ENCODE measurements around the gene SLC25A38. TPM values are rescaled to one million over a fixed set of nuclear protein-coding genes. Genes with fewer than 3 reads are reported as not detected.

Gene SLC25A38
- total RNA-seq, 2 donors from 2014 or later, result 17.5 to 28.8 TPM

- H3K4me3 ChIP-seq, result no peak overlapping the region
- no peak for DNase-seq
- H3K36me3 ChIP-seq (replicated peaks in 1 of 2; ENCODE audit: insufficient read depth in 1 of 2, low read depth in 2 of 2), result peaks cover 0 to 5% of the 10 kb centered on the region in 2 donors
- H3K27ac ChIP-seq, result no peak overlapping the region
- no peaks in the 10 kb centered on the region for H3K9me3 ChIP-seq
- ATAC-seq, result no peak
- 70 to 71% methylated on average over 5 of the region's 5 CpGs for WGBS, 2 donors
- intact Hi-C loops (cut with DNase I), result no loop called here
- no peaks in the 10 kb centered on the region for H3K27me3 ChIP-seq
- TF ChIP-seq POLR2A (IDR thresholded peaks at IDR 0.05), result no peak
- TF ChIP-seq, protein P1, sequence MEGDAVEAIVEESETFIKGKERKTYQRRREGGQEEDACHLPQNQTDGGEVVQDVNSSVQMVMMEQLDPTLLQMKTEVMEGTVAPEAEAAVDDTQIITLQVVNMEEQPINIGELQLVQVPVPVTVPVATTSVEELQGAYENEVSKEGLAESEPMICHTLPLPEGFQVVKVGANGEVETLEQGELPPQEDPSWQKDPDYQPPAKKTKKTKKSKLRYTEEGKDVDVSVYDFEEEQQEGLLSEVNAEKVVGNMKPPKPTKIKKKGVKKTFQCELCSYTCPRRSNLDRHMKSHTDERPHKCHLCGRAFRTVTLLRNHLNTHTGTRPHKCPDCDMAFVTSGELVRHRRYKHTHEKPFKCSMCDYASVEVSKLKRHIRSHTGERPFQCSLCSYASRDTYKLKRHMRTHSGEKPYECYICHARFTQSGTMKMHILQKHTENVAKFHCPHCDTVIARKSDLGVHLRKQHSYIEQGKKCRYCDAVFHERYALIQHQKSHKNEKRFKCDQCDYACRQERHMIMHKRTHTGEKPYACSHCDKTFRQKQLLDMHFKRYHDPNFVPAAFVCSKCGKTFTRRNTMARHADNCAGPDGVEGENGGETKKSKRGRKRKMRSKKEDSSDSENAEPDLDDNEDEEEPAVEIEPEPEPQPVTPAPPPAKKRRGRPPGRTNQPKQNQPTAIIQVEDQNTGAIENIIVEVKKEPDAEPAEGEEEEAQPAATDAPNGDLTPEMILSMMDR (IDR thresholded peaks at IDR 0.05), result no peak
- peaks cover 51% of the 10 kb centered on the region for H3K4me1 ChIP-seq
Measured at GRCh38 chr3:39386318-39386717, 3.1 kb downstream of the SLC25A38 start.

- intact Hi-C loops (cut with DNase I), result no loop called here
- WGBS, 2 donors, result 55 to 60% methylated on average over 1 of the region's 1 CpG
Measured at GRCh38 chr3:39387411-39387975, 4.3 kb downstream of the SLC25A38 start.

DNA sequence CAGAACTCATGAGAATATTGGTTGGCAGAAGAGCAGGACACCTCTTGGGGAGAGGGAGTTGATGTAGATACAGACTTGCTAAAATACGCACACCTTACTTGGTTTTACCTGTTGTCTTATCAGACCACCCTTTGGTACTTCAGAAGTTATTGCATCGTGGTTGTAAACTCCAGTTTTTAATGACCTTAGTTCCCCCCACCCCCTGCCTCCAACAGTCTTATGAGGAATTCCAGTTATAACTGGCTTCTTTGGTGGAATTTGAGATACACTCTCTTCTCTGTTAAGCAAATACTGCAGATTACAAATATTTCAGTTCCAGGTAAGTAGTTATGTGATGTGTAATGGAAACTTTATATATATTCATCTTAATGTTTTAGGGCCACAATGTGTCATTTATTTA is 5.0 kb downstream of the SLC25A38 start:
- DNase-seq (no peak), ATAC-seq (no peak)
- no peaks in the 10 kb centered on the region for H3K27me3 ChIP-seq
- H3K9me3 ChIP-seq, result no peaks in the 10 kb centered on the region
- H3K4me1 ChIP-seq, result peaks cover 35% of the 10 kb centered on the region
- WGBS, 2 donors, result 65 to 72% methylated on average over 2 of the region's 2 CpGs
- TF ChIP-seq POLR2A (IDR thresholded peaks at IDR 0.05), result no peak
- TF ChIP-seq, protein P1 (IDR thresholded peaks at IDR 0.05), result no peak
- H3K27ac ChIP-seq, result no peak overlapping the region
- intact Hi-C loops (cut with DNase I), result no loop called here
- peaks cover 0 to 20% of the 10 kb centered on the region in 2 donors for H3K36me3 ChIP-seq (replicated peaks in 1 of 2; ENCODE audit: insufficient read depth in 1 of 2, low read depth in 2 of 2)
- H3K4me3 ChIP-seq, result no peak overlapping the region

More at GRCh38 chr3:39387411-39387975, 4.3 kb downstream of the SLC25A38 start:
- H3K4me1 ChIP-seq, result peaks cover 39% of the 10 kb centered on the region
- no peak overlapping the region for H3K4me3 ChIP-seq
- no peaks in the 10 kb centered on the region for H3K9me3 ChIP-seq
- H3K27me3 ChIP-seq, result no peaks in the 10 kb centered on the region
- TF ChIP-seq, protein P1 (IDR thresholded peaks at IDR 0.05), result no peak
- TF ChIP-seq POLR2A (IDR thresholded peaks at IDR 0.05), result no peak
- peaks cover 0 to 16% of the 10 kb centered on the region in 2 donors for H3K36me3 ChIP-seq (replicated peaks in 1 of 2; ENCODE audit: insufficient read depth in 1 of 2, low read depth in 2 of 2)
- no peak overlapping the region for H3K27ac ChIP-seq
- ATAC-seq (no peak), DNase-seq (no peak)

DNA sequence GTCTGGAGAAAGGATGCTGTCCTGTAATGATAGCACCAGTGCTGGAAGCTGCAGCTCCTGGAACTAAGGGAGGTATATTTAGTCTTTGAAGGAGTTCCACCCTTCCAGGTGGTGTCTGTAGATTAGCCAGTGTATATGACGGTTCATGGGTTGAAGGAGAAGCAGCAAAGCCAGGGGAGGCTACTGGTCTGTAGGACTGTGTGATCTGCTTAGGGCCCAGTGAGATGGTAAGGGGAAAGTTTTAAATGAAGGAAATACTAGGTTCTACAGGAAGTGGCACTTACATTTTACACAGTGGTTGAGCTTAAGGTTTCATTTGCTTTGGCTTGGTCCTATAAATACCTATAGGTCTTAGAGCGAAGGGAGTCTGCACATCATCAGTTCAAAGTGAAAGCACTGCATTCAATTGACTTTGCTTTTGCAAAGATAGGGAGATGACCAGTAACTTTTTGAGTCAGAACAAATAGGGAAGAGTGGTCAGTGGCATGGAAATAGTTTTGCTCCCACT is 5.6 kb downstream of the SLC25A38 start:
- no peaks in the 10 kb centered on the region for H3K27me3 ChIP-seq
- TF ChIP-seq, protein P1 (IDR thresholded peaks at IDR 0.05), result no peak
- TF ChIP-seq POLR2A (IDR thresholded peaks at IDR 0.05), result no peak
- intact Hi-C loops (cut with DNase I), result no loop called here
- H3K36me3 ChIP-seq (replicated peaks in 1 of 2; ENCODE audit: insufficient read depth in 1 of 2, low read depth in 2 of 2), result peaks cover 3 to 23% of the 10 kb centered on the region in 2 donors
- ATAC-seq, result no peak
- H3K4me1 ChIP-seq, result peaks cover 35% of the 10 kb centered on the region
- H3K4me3 ChIP-seq, result no peak overlapping the region
- no peak for DNase-seq
- WGBS, 2 donors, result 60 to 68% methylated on average over 2 of the region's 2 CpGs
- no peak overlapping the region for H3K27ac ChIP-seq
- no peaks in the 10 kb centered on the region for H3K9me3 ChIP-seq

- no peak overlapping the region for H3K4me3 ChIP-seq
- H3K4me1 ChIP-seq, result peaks cover 29% of the 10 kb centered on the region
- no peaks in the 10 kb centered on the region for H3K27me3 ChIP-seq
- WGBS, 2 donors, result 91 to 93% methylated on average over 4 of the region's 4 CpGs
- peaks cover 3 to 32% of the 10 kb centered on the region in 2 donors for H3K36me3 ChIP-seq (replicated peaks in 1 of 2; ENCODE audit: insufficient read depth in 1 of 2, low read depth in 2 of 2)
- intact Hi-C loops (cut with DNase I), result no loop called here
- TF ChIP-seq, protein P1 (IDR thresholded peaks at IDR 0.05), result no peak
- no peak for TF ChIP-seq POLR2A (IDR thresholded peaks at IDR 0.05)
- H3K9me3 ChIP-seq, result no peaks in the 10 kb centered on the region
- ATAC-seq, result no peak
- no peak overlapping the region for H3K27ac ChIP-seq
- no peak for DNase-seq
Measured at GRCh38 chr3:39390181-39390580, 7.0 kb downstream of the SLC25A38 start.
